GM21381 (cell line): ENCODE measurements around the gene EED.

ENCODE experiments used
- ATAC-seq: cut with Tn5 transposase; IDR thresholded peaks from one replicate; pipeline ENCODE4 v1.9.1; 2021; ENCODE audit warnings: mild to moderate bottlenecking, moderate library complexity; ENCODE audit not compliant: unreplicated experiment

Gene EED

DNA sequence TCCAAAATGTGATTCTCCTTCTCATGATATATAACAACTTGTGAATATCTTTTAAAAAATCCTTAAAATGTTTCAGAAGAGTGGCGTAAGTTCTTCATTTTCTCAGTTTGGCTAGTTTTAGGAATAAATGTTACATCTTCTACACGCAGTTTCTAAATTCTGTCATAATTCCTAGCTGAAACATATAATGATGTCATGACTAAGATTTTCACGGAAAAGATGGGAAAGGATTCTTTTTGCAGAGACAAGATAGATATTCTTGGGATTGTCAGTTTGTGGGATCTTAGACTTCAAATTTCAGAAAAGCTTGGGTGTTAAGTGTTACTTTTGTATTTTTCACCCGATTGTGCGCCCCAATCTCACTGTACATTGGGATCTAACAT, 1.7 kb downstream of the EED start:
- ATAC-seq, result no peak

DNA sequence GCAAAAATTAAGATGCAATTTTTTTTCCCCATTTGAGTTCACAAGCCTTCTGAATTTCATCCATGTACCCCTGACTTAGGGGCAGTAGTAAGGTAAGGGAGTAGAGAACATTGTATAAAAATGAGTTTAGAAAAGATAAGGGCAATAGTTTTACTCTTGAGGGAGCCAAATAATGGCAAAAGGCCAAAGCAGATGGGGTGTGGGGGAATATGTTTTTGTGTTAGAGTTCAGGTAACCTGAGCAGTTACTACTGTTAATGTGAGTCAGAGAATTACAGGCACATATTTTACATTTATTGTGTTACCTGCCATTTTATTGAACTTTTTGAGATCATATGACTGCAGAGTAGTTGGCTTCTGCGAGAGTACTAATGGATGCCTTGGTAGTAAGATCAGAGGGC, 3.1 kb downstream of the EED start:
- no peak for ATAC-seq

DNA sequence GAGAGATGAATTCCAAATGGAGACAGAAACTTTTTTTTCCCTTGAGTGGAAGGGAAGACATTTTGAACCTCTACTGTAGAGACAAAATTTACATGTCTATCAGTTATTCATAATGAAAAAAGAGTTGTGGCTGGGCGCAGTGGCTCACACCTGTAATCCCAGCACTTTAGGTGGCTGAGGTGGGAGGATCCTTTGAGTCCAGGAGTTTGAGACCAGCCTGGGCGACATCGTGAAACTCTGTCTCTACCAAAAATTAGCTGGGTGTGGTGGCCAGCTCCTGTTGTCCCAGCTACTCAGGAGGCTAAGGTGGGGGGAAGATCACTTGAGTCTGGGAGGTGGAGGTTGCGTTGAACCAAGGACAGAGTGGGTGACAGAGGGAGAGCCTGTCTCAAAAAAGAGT, 4.1 kb downstream of the EED start:
- ATAC-seq, result no peak

DNA sequence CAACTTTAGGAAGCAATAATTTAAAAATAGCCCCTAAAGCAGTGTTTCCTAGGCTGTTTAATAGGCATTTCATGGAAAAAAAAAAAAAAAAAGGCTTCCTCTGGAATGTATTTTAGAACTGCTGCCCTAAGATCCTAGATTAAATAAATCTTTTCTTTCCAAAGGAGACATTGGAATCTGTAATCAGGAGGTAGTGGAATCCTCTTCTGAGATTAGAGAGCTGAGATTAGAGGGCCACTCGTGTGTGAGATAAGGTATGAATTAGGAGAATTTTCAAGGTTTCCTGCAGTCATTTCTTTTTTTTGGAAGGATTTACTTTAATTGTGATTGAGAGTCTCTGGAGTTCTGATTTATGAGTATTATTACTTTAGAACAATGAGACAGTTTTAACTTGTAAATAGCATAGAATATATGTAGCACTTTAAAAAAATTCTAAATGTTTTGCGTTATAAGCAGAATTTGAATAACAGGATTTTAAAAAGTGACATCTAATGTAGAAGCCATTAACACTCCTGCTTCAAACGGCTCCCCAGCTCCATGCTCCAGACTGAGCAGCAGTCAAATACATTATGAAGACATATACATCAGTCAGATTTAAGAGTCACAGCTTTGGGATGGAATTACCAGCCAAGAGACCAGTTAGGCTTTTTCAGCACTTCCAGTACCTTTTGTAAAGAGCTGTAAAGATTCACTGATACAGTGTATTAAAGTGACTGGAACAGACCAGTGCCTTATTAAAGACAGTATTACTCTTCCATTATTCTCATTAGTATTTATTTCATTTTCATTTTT, 5.0 kb downstream of the EED start:
- no peak for ATAC-seq

DNA sequence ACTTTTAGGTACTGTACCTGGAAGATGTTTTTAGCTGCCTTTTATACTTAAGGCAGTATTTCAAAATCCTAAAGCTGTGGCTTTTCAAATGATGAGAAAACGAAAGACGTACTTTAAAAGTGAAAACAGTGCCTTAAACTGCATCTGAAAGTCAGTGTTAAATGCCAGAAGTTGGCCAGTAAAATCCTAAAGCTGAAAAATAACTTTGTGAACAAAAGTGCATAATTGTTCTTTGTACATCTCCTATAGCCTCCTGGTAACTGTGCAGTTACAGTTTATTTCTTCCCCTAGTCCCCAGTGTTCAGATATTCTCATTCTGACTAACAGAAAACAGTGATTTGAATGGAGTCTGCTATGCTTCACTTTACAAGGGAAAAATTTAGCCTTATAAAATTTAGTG, 6.8 kb downstream of the EED start:
- ATAC-seq, result no peak

DNA sequence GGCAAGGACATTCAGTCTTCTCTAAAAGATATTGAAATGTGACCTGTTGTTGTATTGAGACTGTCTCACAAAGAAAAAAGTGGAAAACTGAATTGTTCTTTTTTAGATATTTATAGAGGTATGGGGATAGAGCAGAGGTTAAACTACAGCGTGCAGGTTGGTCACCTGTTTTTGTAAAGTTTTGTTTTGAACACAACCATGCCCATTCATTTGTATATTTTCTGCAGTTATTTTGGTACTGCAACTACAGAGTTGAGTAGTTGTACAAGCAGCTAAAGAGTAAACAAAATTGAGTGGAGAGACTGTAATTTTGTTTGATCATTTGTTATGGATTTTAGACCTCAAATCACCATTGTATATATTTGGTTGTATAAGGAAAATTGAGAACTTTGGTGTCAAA, 11.3 kb downstream of the EED start:
- peak; percentile 76 for ATAC-seq

DNA sequence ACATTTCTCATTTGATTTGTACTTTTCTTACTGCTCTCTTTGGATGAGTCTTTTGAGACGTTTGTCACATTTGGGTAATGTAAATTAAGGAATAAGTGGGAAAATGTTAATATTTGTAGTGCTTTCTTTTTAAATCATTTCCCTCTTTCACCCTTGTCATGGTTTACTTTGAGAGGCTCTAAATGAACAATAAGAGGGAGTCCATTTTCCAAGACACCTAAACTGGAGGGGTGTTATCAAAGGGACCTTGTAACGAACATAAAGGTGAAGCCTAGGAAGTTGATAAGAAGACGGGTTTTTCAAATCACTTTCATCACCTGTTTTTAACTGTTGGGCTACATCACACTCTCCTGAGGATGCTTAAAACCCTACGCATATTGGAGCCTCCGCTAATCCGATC, 12.1 kb downstream of the EED start:
- no peak for ATAC-seq

DNA sequence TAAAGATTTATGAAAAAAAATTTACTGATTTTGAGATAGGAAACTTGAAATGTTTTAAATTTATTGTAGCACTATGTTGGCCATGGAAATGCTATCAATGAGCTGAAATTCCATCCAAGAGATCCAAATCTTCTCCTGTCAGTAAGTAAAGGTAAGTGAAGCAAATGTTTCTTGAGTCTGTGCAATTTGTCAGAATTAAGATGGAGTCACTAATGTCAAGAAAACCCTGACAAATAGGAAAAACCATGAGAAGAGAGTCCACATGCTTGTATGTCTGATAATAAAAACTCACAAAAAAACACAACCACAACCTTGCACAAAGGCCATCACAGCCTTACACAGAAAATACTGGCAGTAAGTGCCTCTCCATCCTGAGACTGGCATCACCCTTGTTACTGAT, 12.9 kb downstream of the EED start:
- ATAC-seq, result no peak

DNA sequence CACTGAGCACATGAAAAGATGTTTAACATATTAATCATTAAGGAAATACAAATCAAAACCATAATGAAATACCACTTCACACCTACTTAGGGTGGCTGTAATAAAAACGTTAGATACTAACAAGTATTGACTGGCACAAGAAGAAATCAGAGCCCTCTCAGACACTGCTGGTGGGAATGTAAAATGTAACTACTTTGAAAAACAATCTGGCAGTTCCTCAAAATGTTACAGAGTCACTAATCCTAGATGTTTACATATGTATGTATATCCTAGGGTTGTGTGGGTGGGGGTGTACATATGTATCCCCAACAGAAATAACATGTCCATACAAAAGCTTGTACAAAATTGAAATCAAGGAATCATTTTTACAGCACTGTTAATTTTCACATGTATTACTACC, 15.2 kb downstream of the EED start:
- no peak for ATAC-seq

DNA sequence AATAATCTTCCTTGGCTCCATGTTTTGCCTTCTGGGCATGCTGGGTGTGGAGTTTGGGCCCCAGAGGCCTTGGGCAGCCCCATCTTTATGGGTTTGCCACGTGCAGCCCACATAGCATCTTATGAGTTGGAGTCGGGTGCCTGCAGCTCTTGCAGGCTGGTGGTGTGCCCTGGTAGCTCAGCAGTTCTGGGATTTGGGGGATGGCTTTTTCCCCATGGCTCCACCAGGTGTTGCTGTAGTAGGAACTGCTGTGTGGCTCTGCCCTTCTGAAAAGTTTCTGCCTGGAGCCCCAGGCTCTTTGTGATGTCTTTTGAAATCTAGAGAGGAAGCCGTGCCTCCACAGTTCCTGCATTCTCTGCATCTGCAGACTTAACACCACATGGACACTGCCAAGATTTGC, 16.8 kb downstream of the EED start:
- ATAC-seq, result no peak

DNA sequence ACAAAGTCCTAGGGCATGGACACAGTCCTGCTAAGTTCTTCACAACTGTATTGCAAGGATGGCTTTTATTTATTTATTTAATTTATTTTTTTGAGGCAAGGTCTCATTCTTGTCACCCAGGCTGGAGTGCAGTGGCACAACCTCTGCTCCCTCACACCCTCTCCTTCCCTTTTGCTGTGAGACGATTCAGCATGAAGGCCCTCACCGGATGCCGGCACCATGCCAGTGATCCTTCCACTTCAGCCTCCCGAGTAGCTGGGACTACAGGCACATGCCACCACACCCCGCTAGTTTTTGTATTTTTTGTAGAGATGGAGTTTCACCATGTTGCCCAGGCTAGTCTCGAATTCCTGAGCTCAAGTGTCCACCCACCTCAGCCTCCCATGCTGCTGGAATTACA, 17.8 kb downstream of the EED start:
- no peak for ATAC-seq

DNA sequence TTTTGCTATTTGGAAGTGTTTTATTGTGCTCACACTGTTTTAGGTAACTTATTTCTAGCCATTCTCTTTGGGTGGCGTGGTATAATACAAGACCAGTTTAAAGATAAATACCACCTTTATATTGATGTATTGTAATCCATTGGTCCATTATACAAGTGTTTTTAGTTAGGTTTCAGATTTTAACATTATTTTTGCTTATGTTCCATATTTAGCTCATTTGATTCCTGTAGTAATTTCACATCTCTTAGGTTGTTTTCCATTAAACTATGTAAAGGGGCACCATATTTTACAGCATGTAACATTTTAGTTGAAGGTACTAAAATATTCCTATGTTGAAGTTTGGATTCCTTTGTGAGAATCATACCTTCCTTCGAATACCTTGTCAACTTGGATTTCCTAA, 20.1 kb downstream of the EED start:
- ATAC-seq, result no peak

DNA sequence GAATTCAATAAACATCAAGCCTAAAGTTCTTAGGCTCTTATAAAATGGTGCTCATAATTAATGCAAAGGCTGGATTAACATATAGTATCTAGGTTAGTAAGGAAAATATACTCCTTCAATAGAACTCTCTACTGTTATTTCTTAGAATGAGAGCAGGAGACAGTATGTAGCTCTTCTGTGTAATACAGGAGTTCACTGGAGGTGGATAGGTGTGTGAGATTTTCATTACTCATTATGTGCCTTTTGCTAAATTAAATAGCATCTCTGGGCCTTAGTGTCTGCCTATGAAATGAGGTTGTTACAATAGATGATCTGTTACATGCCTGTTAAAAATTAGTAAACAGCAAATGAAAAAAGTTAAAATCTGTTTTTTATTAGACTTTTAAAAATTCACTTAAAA, 20.6 kb downstream of the EED start:
- ATAC-seq, result no peak

DNA sequence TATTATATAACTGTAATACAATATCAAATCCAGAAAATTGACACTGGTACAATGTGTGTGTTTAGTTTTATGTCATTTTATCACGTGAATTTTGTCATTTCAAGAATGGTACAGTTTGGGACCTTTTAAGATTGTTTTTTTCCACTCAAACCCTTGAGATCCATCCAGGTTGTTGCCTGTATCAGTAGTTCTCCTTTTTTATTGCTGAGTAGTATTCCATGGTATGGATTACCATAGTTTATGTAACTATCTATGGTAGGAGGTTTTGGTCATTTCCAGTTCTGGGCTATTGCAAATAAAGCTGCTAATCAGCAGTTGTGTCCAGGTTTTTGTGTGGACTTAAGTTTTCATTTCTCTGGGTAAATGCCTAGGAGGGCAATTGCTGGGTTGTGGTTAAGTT, 25.1 kb downstream of the EED start:
- ATAC-seq, result no peak

DNA sequence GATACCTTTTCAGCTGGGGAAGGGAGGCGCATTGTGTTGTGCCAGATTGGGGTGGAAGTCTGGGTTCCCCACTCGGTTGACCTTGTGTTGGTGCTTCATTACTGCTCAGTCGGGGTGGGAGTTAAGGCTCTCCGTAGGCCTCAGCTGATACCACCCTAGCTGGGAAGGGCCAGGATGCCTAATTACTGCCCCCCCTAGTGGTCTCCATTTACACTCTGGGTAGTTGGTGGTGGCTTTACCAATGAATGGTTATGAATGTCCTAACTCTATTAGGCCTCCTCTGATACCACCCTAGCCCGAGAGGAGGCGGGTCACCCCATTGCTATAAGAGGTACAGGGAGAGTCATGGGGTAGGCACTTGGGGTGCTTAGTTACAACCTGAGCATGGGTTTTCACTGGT, 29.9 kb downstream of the EED start:
- ATAC-seq, result no peak

DNA sequence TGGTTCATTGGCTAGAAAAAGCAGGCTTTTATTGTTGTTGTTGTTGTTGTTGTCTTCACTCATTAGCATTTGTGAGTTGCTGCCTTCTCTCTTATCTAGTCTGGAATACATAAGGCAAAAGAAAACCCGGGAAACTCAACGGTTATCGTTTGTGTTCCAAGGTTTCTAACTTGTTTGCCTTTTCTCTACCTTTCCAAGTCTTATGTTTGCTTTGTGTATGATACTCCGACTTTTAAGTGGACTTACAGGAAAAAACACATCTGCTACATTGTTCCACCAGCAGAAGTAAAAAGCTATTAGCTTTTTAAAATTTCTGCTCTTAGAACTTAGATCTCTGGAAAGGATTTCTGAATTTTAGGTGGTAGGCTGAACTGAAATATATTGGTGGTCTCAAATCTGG, 30.4 kb downstream of the EED start:
- no peak for ATAC-seq

DNA sequence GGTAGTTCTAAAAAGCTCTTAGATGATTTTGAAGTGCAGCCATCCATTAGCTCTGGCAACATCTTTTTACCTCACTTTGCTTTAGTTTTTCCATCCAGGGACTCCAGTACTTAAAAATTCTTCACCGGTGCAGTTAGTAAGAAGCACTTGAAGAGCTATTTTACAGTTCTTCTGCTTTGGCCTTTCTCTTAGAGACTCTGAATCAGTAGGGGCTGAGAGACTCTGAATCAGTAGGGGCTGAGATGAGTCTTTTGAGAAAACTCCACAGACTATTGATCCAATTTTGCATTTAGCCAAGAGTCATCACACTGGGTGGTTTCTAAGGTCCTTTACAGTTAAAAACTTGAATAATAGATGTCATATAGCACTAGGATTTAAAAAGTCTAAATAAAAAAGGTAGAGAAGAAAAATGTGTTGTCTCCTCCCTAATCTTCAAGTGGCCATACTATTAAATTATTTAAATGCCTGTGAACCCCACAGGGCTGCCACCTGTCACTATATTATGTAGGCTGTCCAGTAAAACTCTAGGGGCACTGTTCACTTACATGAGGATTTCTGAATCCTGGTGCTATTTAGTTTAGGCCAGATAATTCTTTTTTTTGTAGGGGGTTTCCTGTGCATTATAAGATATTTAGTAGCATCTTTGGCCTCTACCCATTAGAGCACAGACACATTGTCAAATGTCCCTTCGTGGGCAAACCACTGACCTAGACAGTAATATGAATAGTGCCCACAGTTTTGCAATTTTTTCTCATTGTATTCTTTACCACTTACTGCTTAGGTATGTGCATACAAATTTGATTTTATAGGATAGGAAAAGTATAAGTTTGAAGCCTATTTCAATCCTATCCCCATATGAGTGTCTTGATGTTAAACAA, 31.2 kb downstream of the EED start:
- no peak for ATAC-seq

DNA sequence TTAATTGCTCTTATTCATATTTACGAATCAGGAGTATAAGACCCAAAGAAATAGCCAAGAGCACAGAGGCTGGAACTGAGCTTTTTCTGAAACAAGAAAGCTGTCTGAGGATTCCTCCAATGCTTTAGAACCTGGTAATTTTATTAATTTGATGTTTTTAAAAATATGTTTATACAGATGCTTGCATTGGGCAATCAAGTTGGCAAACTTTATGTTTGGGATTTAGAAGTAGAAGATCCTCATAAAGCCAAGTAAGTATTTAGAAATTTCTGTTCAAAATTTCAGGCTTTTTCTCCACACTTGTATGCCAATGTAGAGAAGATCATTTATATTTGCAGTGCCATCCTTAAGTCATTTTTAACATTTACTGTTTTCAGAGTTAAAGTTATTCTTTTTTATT, 33.2 kb downstream of the EED start:
- ATAC-seq, result no peak

DNA sequence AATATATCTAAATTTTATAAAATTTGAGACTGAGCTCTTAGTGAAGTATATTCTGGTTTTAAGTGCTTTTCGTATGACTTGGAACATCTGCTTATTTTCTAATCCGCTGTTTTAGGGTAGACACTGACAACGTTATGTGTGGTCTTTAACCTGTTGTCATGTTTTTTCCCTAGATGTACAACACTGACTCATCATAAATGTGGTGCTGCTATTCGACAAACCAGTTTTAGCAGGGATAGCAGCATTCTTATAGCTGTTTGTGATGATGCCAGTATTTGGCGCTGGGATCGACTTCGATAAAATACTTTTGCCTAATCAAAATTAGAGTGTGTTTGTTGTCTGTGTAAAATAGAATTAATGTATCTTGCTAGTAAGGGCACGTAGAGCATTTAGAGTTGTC, 33.7 kb downstream of the EED start:
- ATAC-seq, result no peak

DNA sequence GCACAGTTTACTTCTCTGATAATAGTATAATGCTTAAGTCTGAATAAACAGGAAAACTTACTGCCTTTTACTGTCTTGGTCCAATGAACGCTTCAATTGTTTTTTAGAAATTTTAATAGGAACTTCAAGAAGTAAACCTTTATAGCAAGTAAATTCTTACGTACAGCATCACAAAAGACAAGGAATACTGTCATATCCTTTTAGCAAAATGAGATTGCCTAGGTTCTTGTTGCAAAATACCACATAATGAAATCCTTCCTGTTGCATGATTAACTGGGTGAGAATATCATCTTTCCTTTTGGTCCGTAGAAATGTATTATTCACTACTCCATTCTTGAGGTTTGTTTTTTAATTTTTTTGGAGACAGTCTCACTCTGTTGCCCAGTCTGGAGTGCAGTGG, 35.2 kb downstream of the EED start:
- ATAC-seq, result no peak

DNA sequence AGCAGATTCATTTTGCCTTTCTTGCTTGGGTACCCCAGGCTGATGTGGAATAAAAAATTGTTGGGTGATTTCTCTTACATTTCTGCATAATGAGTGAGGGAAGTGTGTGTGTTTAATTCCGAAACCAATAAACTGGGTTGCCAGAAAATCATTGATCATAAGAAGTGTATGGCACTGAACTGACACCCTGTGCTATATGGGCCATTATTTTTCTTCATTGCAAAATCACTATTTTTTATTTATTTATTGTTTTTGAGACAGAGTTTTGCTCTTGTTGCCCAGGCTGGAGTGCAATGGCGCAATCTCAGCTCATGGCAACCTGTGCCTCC, 42.9 kb downstream of the EED start:
- no peak for ATAC-seq

DNA sequence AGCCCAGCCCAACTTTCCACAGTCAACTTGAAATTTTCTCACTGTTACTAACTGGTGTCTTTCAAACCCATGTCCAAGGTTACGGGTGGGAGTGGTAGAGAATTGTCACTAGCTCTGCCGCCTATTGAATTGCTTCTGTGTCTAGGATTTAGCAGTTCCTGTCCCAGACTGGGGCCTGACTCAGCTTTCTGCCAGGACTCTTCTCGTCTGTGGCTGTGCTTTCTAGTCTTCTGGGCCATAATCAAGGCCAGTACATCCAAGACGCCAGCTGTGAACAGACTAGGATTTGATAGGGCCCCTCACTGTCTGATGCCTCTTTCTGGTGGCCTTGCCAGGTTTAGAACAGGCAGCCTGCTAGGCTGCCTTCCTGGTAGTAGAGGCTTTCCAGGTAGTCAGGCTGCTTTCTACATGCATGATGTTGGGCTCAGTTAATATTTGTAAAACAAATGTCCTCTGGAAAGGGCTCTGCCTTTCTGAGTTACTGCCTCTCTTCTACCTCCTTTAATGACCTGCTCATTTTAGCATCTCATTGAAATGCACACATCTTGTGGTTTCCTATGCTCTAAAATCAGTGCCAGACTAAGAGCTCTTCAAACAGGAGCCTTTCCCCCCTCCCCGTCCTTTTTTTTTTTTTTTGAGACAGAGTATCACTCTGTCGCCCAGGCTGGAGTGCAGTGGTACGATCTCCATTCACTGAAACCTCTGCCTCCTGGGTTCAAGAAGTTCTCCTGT, 44.4 kb downstream of the EED start:
- no peak for ATAC-seq
